Fibroblast of lung (primary cell): ENCODE results near the gene R3HDML. TPM values are rescaled to one million over a fixed set of nuclear protein-coding genes. Genes with fewer than 3 reads are reported as not detected.

Experiments
- DNase-seq, 2 donors: peaks; one replicate each; pipeline versions ENCODE4 v3.0.0 to v3.0.0-alpha.2; 2010; ENCODE audit warnings: low read depth in 2 of 2
- H2AFZ ChIP-seq: 2 replicates; pipeline ENCODE4 v1.5.1; 2012; ENCODE audit warnings: low read length, control low read depth, inconsistent platforms
- H3K27ac ChIP-seq: 2 replicates; pipeline ENCODE4 v1.5.1; 2011; ENCODE audit warnings: low read length, control low read depth; ENCODE audit not compliant: insufficient read depth
- H3K27me3 ChIP-seq: 2 replicates; pipeline ENCODE4 v1.5.1; 2011; ENCODE audit warnings: mild to moderate bottlenecking, low read length; ENCODE audit not compliant: control insufficient read depth, insufficient read depth
- H3K36me3 ChIP-seq: 2 replicates; pipeline ENCODE4 v1.5.1; 2011; ENCODE audit warnings: low read length; ENCODE audit not compliant: control insufficient read depth, insufficient read depth
- H3K4me1 ChIP-seq: 2 replicates; pipeline ENCODE4 v1.5.1; 2011; ENCODE audit warnings: low read length; ENCODE audit not compliant: control insufficient read depth, insufficient read depth; ENCODE audit errors: extremely low read depth
- H3K4me2 ChIP-seq: 2 replicates; pipeline ENCODE4 v1.5.1; 2011; ENCODE audit warnings: low read length, control low read depth; ENCODE audit not compliant: insufficient read depth; ENCODE audit errors: extremely low read depth
- H3K4me3 ChIP-seq, 4 experiments: fragments of 200-600 bp in 1 of 4; sonication (generic) in 1 of 4; replicated peaks in 1 of 4; 2 replicates each; pipeline ENCODE4 v1.5.1; 2011 to 2016; ENCODE audit warnings: low read length in 4 of 4, low read depth in 3 of 4, mild to moderate bottlenecking in 3 of 4, control low read depth in 2 of 4, inconsistent platforms in 1 of 4, mixed read lengths in 1 of 4; ENCODE audit not compliant: insufficient read depth in 1 of 4; ENCODE audit errors: control extremely low read depth in 1 of 4
- H3K79me2 ChIP-seq: 2 replicates; pipeline ENCODE4 v1.5.1; 2012; ENCODE audit warnings: mild to moderate bottlenecking, low read length, inconsistent platforms; ENCODE audit not compliant: control insufficient read depth, insufficient read depth
- H3K9ac ChIP-seq: 2 replicates; pipeline ENCODE4 v1.5.1; 2011; ENCODE audit warnings: mild to moderate bottlenecking, low read length, control low read depth; ENCODE audit not compliant: insufficient read depth
- H3K9me3 ChIP-seq: 2 replicates; pipeline ENCODE4 v1.5.1; 2012; ENCODE audit warnings: low read depth, low read length; ENCODE audit not compliant: control insufficient read depth, insufficient read depth
- H4K20me1 ChIP-seq: 2 replicates; pipeline ENCODE4 v1.5.1; 2011; ENCODE audit warnings: low read length; ENCODE audit not compliant: control insufficient read depth, insufficient read depth; ENCODE audit errors: extremely low read depth
- EZH2 ChIP-seq: IDR thresholded peaks from 2 replicates; pipeline ENCODE4 v1.5.1; 2012; ENCODE audit warnings: low read length, control low read depth, mild to moderate bottlenecking; ENCODE audit errors: missing control alignments
- polyA plus RNA-seq, 2 donors: library from polyadenylated mRNA; depleted of rRNA in 1 of 2; stranded (reverse) in 1 of 2; unstranded in 1 of 2; fragments of >200 nt; gene quantifications; 2 replicates each; pipeline ENCODE4 v1.2.1, GENCODE V29; 2011 to 2012; ENCODE audit warnings: missing spikeins in 1 of 2
- total RNA-seq: library from RNA; depleted of rRNA; stranded (reverse); fragments of >200 nt; gene quantifications from 2 replicates; pipeline ENCODE4 v1.2.1, GENCODE V29; 2014
- TF ChIP-seq, protein P1 (sequence below), 2 donors: IDR thresholded peaks in 1 of 2; conservative IDR thresholded peaks in 1 of 2; 1 replicate in 1 of 2; 2 replicates in 1 of 2; pipeline ENCODE4 v1.5.1; 2011 to 2012; ENCODE audit warnings: low read length in 2 of 2, control low read depth in 1 of 2, inconsistent platforms in 1 of 2, low read depth in 1 of 2, mild to moderate bottlenecking in 1 of 2

Gene R3HDML
- total and polyA plus RNA-seq, 2 donors (not counting 1 experiment from before 2014, with no cell fraction given), result not detected

GRCh38 chr20:44382641-44383040 lies 45.8 kb downstream of the R3HDML start:
- Histone ChIP-seq H3K9ac (no peak overlapping the region), H4K20me1 (no peaks in the 10 kb centered on the region), H3K4me2 (no peak overlapping the region), H3K4me3 (no peak overlapping the region), H3K9me3 (no peaks in the 10 kb centered on the region), H3K79me2 (no peaks in the 10 kb centered on the region), H3K27me3 (no peaks in the 10 kb centered on the region), H2AFZ (no peak overlapping the region), H3K36me3 (no peaks in the 10 kb centered on the region), H3K27ac (no peak overlapping the region), H3K4me1 (no peaks in the 10 kb centered on the region)
- TF ChIP-seq, protein P1, sequence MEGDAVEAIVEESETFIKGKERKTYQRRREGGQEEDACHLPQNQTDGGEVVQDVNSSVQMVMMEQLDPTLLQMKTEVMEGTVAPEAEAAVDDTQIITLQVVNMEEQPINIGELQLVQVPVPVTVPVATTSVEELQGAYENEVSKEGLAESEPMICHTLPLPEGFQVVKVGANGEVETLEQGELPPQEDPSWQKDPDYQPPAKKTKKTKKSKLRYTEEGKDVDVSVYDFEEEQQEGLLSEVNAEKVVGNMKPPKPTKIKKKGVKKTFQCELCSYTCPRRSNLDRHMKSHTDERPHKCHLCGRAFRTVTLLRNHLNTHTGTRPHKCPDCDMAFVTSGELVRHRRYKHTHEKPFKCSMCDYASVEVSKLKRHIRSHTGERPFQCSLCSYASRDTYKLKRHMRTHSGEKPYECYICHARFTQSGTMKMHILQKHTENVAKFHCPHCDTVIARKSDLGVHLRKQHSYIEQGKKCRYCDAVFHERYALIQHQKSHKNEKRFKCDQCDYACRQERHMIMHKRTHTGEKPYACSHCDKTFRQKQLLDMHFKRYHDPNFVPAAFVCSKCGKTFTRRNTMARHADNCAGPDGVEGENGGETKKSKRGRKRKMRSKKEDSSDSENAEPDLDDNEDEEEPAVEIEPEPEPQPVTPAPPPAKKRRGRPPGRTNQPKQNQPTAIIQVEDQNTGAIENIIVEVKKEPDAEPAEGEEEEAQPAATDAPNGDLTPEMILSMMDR (conservative IDR thresholded peaks at IDR 0.05 in 1 of 2, IDR thresholded peaks at IDR 0.05 in 1 of 2; ENCODE audit: low read depth in 1 of 2, low read length in 2 of 2), result no peak
- TF ChIP-seq EZH2, result no peak
- no peak for DNase-seq

- no peaks in the 10 kb centered on the region for H3K79me2 ChIP-seq
- TF ChIP-seq, protein P1 (conservative IDR thresholded peaks at IDR 0.05 in 1 of 2, IDR thresholded peaks at IDR 0.05 in 1 of 2; ENCODE audit: low read depth in 1 of 2, low read length in 2 of 2), result peak; percentile 87 to 95
- TF ChIP-seq EZH2, result no peak
These were observed 47.7 kb downstream of the R3HDML start for GRCh38 chr20:44384423-44385027.

GRCh38 chr20:44388466-44389023 lies 51.7 kb downstream of the R3HDML start:
- Histone ChIP-seq H3K36me3 (no peaks in the 10 kb centered on the region), H3K9me3 (no peaks in the 10 kb centered on the region), H3K27ac (no peak overlapping the region), H3K4me2 (no peak overlapping the region), H3K27me3 (no peaks in the 10 kb centered on the region), H3K79me2 (no peaks in the 10 kb centered on the region), H3K4me1 (no peaks in the 10 kb centered on the region), H3K9ac (no peak overlapping the region), H4K20me1 (no peaks in the 10 kb centered on the region), H2AFZ (no peak overlapping the region), H3K4me3 (no peak overlapping the region)
- peak; percentile 65 to 80 for DNase-seq
- TF ChIP-seq, protein P1 (conservative IDR thresholded peaks at IDR 0.05 in 1 of 2, IDR thresholded peaks at IDR 0.05 in 1 of 2; ENCODE audit: low read depth in 1 of 2, low read length in 2 of 2), result peak; percentile 80 to 91
- TF ChIP-seq EZH2, result no peak

More at GRCh38 chr20:44384423-44385027, 47.7 kb downstream of the R3HDML start:
- H3K4me1 ChIP-seq, result no peaks in the 10 kb centered on the region
- H2AFZ ChIP-seq, result no peak overlapping the region
- H3K9me3 ChIP-seq, result no peaks in the 10 kb centered on the region
- H3K4me2 ChIP-seq, result no peak overlapping the region
- no peak overlapping the region for H3K9ac ChIP-seq
- DNase-seq, result peak; percentile 39 to 59
- H3K36me3 ChIP-seq, result no peaks in the 10 kb centered on the region
- H3K27ac ChIP-seq, result no peak overlapping the region
- H4K20me1 ChIP-seq, result no peaks in the 10 kb centered on the region
- no peak overlapping the region for H3K4me3 ChIP-seq
- no peaks in the 10 kb centered on the region for H3K27me3 ChIP-seq
